Mucosa of rectum (tissue), 2 donors: Measurements from ENCODE around the gene ANKRD60.

Source experiments
- H3K27ac ChIP-seq, 2 donors: one replicate each; pipeline ENCODE4 v1.7.0; 2013; ENCODE audit warnings: inconsistent platforms in 2 of 2, low read depth in 2 of 2, low read length in 2 of 2
- H3K27me3 ChIP-seq, 2 donors: one replicate each; pipeline ENCODE4 v1.7.0; 2013; ENCODE audit warnings: low read length in 2 of 2; ENCODE audit not compliant: control insufficient read depth in 2 of 2, insufficient read depth in 2 of 2
- H3K36me3 ChIP-seq, 2 donors: one replicate each; pipeline ENCODE4 v1.7.0; 2013; ENCODE audit warnings: low read length in 2 of 2; ENCODE audit not compliant: control insufficient read depth in 2 of 2, insufficient read depth in 2 of 2
- H3K4me1 ChIP-seq, 2 donors: one replicate each; pipeline ENCODE4 v1.7.0; 2013; ENCODE audit warnings: low read length in 2 of 2, mild to moderate bottlenecking in 1 of 2; ENCODE audit not compliant: control insufficient read depth in 2 of 2, insufficient read depth in 2 of 2
- H3K4me3 ChIP-seq, 2 donors: one replicate each; pipeline ENCODE4 v1.7.0; 2013; ENCODE audit warnings: low read length in 2 of 2
- H3K9ac ChIP-seq, 2 donors: one replicate each; pipeline ENCODE4 v1.7.0; 2013; ENCODE audit warnings: low read length in 2 of 2, low read depth in 1 of 2, mild to moderate bottlenecking in 1 of 2
- H3K9me3 ChIP-seq, 2 donors: one replicate each; pipeline ENCODE4 v1.7.0; 2013; ENCODE audit warnings: low read length in 2 of 2; ENCODE audit not compliant: control insufficient read depth in 2 of 2
- donor health status: healthy.
- donor health status: Normal muscosa, but diverticular disease.

Gene ANKRD60

DNA sequence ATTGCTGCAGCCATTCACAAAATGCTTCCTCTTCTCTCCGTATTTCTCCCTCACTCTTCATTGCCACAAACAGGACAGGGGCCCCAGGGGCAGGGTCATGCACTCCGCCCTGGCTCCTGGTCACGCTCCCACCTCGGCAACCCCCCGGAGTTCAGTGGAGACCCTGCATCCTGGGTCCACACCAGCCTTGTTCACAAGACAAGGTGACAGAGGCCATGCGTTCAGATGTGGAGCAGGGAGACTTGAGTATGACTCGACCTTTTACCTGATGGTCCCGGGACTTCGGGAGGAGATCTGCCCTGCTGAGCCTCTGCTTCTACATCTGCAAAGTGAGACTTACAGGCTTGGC, 49.4 kb downstream of the ANKRD60 start:
- Histone ChIP-seq H3K4me1 (peaks cover 4 to 13% of the 10 kb centered on the region in 2 donors), H3K27me3 (peaks cover 0 to 7% of the 10 kb centered on the region in 2 donors), H3K9me3 (no peaks in the 10 kb centered on the region), H3K27ac (no peak overlapping the region), H3K36me3 (no peaks in the 10 kb centered on the region), H3K4me3 (peak overlapping the region; percentile 37 to 66), H3K9ac (peak overlapping the region in 1 of 2 donors; percentile 41)

GRCh38 chr20:58177799-58178198, 50.7 kb downstream of the ANKRD60 start:
- Histone ChIP-seq H3K36me3 (no peaks in the 10 kb centered on the region), H3K27me3 (peaks cover 0 to 7% of the 10 kb centered on the region in 2 donors), H3K9ac (no peak overlapping the region), H3K9me3 (no peaks in the 10 kb centered on the region), H3K27ac (no peak overlapping the region), H3K4me3 (no peak overlapping the region), H3K4me1 (peaks cover 4 to 13% of the 10 kb centered on the region in 2 donors)

DNA sequence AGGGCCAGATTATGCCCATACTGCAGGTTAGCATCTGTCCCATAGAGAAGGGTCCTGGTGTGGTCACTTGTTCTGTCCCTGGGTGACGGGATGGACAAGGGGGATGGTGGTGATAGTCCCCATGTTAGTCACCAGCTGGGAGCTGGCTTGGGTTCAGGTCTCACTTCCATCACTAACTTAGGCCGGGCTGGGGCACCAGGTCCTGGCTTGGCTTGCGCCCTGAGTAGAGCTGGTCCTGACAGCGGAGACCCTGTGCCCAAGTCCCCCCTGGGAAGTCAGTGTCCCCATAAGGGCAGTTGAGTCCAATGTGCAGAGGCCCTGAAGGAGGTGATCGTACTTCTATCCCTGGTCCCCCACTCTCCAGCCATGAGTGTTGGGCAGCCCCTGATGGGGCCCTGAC, 52.6 kb downstream of the ANKRD60 start:
- Histone ChIP-seq H3K4me3 (no peak overlapping the region), H3K9me3 (no peaks in the 10 kb centered on the region), H3K27ac (peak overlapping the region; percentile 54 to 72), H3K4me1 (peaks cover 4 to 13% of the 10 kb centered on the region in 2 donors), H3K9ac (no peak overlapping the region), H3K27me3 (peaks cover 0 to 7% of the 10 kb centered on the region in 2 donors), H3K36me3 (no peaks in the 10 kb centered on the region)

GRCh38 chr20:58175425-58175824, 53.0 kb downstream of the ANKRD60 start:
- H3K36me3 ChIP-seq = no peaks in the 10 kb centered on the region
- peak overlapping the region; percentile 54 to 72 for H3K27ac ChIP-seq
- H3K4me1 ChIP-seq = peaks cover 4 to 13% of the 10 kb centered on the region in 2 donors
- no peaks in the 10 kb centered on the region for H3K9me3 ChIP-seq
- no peak overlapping the region for H3K4me3 ChIP-seq
- peaks cover 0 to 7% of the 10 kb centered on the region in 2 donors for H3K27me3 ChIP-seq
- H3K9ac ChIP-seq = peak overlapping the region in 1 of 2 donors; percentile 14

- peak overlapping the region; percentile 72 to 73 for H3K27ac ChIP-seq
- H3K4me3 ChIP-seq = peak overlapping the region in 1 of 2 donors; percentile 35
- no peaks in the 10 kb centered on the region for H3K9me3 ChIP-seq
- H3K4me1 ChIP-seq = peaks cover 4 to 13% of the 10 kb centered on the region in 2 donors
- no peaks in the 10 kb centered on the region for H3K36me3 ChIP-seq
- H3K27me3 ChIP-seq = peaks cover 0 to 7% of the 10 kb centered on the region in 2 donors
- peak overlapping the region in 1 of 2 donors; percentile 39 for H3K9ac ChIP-seq
These were observed 53.7 kb downstream of the ANKRD60 start for GRCh38 chr20:58174708-58175280.

GRCh38 chr20:58173930-58174707, 54.3 kb downstream of the ANKRD60 start:
- Histone ChIP-seq H3K27me3 (peaks cover 0 to 6% of the 10 kb centered on the region in 2 donors), H3K36me3 (no peaks in the 10 kb centered on the region), H3K4me1 (peaks cover 0 to 8% of the 10 kb centered on the region in 2 donors), H3K27ac (peak overlapping the region; percentile 72 to 73), H3K9me3 (no peaks in the 10 kb centered on the region), H3K9ac (no peak overlapping the region), H3K4me3 (peak overlapping the region in 1 of 2 donors; percentile 35)

GRCh38 chr20:58173091-58173490, 55.4 kb downstream of the ANKRD60 start:
- Histone ChIP-seq H3K27ac (no peak overlapping the region), H3K4me3 (no peak overlapping the region), H3K36me3 (no peaks in the 10 kb centered on the region), H3K9me3 (no peaks in the 10 kb centered on the region), H3K27me3 (no peaks in the 10 kb centered on the region), H3K4me1 (peaks cover 0 to 6% of the 10 kb centered on the region in 2 donors), H3K9ac (no peak overlapping the region)

DNA sequence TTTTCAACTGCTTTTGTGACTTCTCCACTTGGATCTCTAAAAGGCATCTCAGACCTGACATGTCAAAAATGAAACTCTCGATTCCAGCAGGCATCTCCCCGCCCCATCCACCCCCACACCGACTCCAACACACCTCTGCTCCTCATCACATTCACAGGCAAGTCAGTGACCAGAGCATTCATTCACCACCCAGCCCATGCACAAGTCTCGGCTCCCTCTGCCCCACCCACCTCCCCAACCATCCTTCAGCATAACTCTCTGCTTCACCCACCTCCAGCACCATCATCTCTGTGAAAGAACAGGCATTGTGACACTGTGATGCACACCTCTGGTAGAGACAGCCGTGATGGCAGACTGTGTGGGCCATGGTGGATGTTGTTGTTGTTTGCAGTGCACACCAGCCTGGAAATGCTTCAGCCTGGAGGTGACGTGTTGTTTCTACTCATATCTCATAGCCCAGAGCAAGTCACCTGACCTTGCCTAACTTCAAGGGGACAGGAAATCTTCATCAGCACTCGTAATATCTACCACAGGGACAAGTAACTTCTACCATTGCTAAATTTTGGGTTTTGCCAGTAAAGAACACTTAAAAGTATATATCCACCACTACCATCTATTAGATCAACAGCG, 56.5 kb downstream of the ANKRD60 start:
- no peaks in the 10 kb centered on the region for H3K27me3 ChIP-seq
- H3K9me3 ChIP-seq = no peaks in the 10 kb centered on the region
- H3K36me3 ChIP-seq = no peaks in the 10 kb centered on the region
- no peak overlapping the region for H3K4me3 ChIP-seq
- H3K4me1 ChIP-seq = peaks cover 0 to 6% of the 10 kb centered on the region in 2 donors
- no peak overlapping the region for H3K27ac ChIP-seq
- no peak overlapping the region for H3K9ac ChIP-seq

GRCh38 chr20:58169450-58169849, 59.0 kb downstream of the ANKRD60 start:
- H3K27ac ChIP-seq = no peak overlapping the region
- no peak overlapping the region for H3K9ac ChIP-seq
- no peaks in the 10 kb centered on the region for H3K36me3 ChIP-seq
- H3K9me3 ChIP-seq = no peaks in the 10 kb centered on the region
- no peaks in the 10 kb centered on the region for H3K4me1 ChIP-seq
- no peak overlapping the region for H3K4me3 ChIP-seq
- no peaks in the 10 kb centered on the region for H3K27me3 ChIP-seq

DNA sequence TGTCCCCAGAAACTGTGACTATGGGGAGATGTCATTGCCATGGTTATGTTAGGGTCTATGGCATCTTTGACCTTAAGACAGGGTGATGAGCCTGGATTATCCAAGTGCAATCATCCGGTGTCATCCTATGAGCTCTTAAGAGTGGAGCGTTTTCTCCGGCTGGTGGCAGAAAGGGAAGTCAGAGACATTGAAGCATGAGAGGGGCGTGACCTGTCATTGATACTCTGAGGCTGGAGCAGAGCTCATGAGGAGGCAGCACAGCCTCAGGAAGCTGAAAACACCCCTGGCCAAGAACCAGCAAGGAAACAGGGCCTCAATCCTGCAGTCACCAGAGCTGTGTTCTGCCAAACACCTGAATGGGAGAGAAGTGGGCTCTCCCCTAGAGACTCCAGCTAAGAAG, 59.6 kb downstream of the ANKRD60 start:
- Histone ChIP-seq H3K9ac (no peak overlapping the region), H3K4me1 (no peaks in the 10 kb centered on the region), H3K36me3 (no peaks in the 10 kb centered on the region), H3K4me3 (no peak overlapping the region), H3K9me3 (no peaks in the 10 kb centered on the region), H3K27ac (no peak overlapping the region), H3K27me3 (no peaks in the 10 kb centered on the region)
